A549 (cell line): ENCODE measurements around the gene ACSL5.

Experiments
- EP300 ChIP-seq, 2 experiments: fragments of >200 bp; sonication (Bioruptor Twin); formaldehyde crosslinking; IDR thresholded peaks; 2 replicates in 1 of 2; 3 replicates in 1 of 2; pipeline ENCODE4 v1.6.1; 2016 to 2017
- HDAC2 ChIP-seq: fragments of 200-600 bp; sonication (generic); IDR thresholded peaks from 2 replicates; pipeline ENCODE4 v1.6.1; 2016
- POLR2A ChIP-seq: IDR thresholded peaks from 2 replicates; pipeline ENCODE4 v1.6.1; 2012; ENCODE audit warnings: mild to moderate bottlenecking, low read length
- RAD21 ChIP-seq, 2 experiments: fragments of >200 bp in 1 of 2; sonication (Bioruptor Twin) in 1 of 2; formaldehyde crosslinking in 1 of 2; IDR thresholded peaks in 1 of 2; conservative IDR thresholded peaks in 1 of 2; 2 replicates in 1 of 2; 3 replicates in 1 of 2; pipeline ENCODE4 v1.6.1; 2012 to 2018; ENCODE audit warnings: inconsistent platforms in 1 of 2
- RFX5 ChIP-seq: fragments of 450-650 bp; IDR thresholded peaks from 2 replicates; pipeline ENCODE4 v1.7.1; 2014; ENCODE audit warnings: antibody characterized with exemption, mild to moderate bottlenecking, moderate library complexity
- SMC3 ChIP-seq: fragments of >200 bp; sonication (Bioruptor Twin); formaldehyde crosslinking; IDR thresholded peaks from 3 replicates; pipeline ENCODE4 v1.6.1; 2018; ENCODE audit warnings: inconsistent platforms
- ZC3H11A ChIP-seq: fragments of 450-650 bp; IDR thresholded peaks from 2 replicates; pipeline ENCODE4 v1.6.1; 2014; ENCODE audit warnings: antibody characterized with exemption, mild to moderate bottlenecking
- TF ChIP-seq, protein P1 (sequence below): fragments of >200 bp; sonication (Bioruptor Twin); formaldehyde crosslinking; IDR thresholded peaks from 3 replicates; pipeline ENCODE4 v1.5.1; 2016
- TF ChIP-seq, protein P2 (sequence below): IDR thresholded peaks from 2 replicates; pipeline ENCODE4 v1.6.1; 2012
- TF ChIP-seq, protein P3 (sequence below): fragments of 150-350 bp; IDR thresholded peaks from 2 replicates; pipeline ENCODE4 v1.6.1; 2014; ENCODE audit warnings: low read depth, mild to moderate bottlenecking, low read length
- TF ChIP-seq, protein P4 (sequence below): IDR thresholded peaks from 2 replicates; pipeline ENCODE4 v1.6.1; 2012

DNA sequence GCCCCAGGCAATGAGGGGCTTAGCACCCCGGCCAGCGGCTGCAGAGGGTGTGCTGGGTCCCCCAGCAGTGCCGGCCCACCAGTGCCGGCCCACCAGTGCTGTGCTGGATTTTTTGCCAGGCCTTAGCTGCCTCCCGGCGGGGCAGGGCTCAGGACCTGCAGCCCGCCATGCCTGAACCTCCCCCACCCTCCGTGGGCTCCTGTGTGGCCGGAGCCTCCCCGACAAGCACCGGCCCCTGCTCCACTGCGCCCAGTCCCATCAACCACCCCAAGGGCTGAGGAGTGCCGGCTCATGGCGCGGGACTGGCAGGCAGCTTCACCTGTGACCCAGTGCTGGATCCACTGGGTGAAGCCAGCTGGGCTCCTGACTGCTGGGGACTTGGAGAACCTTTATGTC is 3.5 kb upstream of the ACSL5 start:
- TF ChIP-seq, protein P1, sequence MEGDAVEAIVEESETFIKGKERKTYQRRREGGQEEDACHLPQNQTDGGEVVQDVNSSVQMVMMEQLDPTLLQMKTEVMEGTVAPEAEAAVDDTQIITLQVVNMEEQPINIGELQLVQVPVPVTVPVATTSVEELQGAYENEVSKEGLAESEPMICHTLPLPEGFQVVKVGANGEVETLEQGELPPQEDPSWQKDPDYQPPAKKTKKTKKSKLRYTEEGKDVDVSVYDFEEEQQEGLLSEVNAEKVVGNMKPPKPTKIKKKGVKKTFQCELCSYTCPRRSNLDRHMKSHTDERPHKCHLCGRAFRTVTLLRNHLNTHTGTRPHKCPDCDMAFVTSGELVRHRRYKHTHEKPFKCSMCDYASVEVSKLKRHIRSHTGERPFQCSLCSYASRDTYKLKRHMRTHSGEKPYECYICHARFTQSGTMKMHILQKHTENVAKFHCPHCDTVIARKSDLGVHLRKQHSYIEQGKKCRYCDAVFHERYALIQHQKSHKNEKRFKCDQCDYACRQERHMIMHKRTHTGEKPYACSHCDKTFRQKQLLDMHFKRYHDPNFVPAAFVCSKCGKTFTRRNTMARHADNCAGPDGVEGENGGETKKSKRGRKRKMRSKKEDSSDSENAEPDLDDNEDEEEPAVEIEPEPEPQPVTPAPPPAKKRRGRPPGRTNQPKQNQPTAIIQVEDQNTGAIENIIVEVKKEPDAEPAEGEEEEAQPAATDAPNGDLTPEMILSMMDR: no peak
- no peak for TF ChIP-seq EP300 (IDR thresholded peaks at IDR 0.05)
- TF ChIP-seq, protein P2, sequence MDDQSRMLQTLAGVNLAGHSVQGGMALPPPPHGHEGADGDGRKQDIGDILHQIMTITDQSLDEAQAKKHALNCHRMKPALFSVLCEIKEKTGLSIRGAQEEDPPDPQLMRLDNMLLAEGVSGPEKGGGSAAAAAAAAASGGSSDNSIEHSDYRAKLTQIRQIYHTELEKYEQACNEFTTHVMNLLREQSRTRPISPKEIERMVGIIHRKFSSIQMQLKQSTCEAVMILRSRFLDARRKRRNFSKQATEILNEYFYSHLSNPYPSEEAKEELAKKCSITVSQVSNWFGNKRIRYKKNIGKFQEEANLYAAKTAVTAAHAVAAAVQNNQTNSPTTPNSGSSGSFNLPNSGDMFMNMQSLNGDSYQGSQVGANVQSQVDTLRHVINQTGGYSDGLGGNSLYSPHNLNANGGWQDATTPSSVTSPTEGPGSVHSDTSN: no peak
- no peak for TF ChIP-seq HDAC2
- TF ChIP-seq RAD21 (conservative IDR thresholded peaks at IDR 0.05 in 1 of 2, IDR thresholded peaks at IDR 0.05 in 1 of 2): no peak
- no peak for TF ChIP-seq RFX5
- no peak for TF ChIP-seq SMC3
- TF ChIP-seq, protein P3, sequence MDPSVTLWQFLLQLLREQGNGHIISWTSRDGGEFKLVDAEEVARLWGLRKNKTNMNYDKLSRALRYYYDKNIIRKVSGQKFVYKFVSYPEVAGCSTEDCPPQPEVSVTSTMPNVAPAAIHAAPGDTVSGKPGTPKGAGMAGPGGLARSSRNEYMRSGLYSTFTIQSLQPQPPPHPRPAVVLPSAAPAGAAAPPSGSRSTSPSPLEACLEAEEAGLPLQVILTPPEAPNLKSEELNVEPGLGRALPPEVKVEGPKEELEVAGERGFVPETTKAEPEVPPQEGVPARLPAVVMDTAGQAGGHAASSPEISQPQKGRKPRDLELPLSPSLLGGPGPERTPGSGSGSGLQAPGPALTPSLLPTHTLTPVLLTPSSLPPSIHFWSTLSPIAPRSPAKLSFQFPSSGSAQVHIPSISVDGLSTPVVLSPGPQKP: no peak
- no peak for TF ChIP-seq POLR2A
- TF ChIP-seq, protein P4, sequence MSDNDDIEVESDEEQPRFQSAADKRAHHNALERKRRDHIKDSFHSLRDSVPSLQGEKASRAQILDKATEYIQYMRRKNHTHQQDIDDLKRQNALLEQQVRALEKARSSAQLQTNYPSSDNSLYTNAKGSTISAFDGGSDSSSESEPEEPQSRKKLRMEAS: no peak
- TF ChIP-seq ZC3H11A: no peak
